Left ventricle myocardium inferior (tissue), 1 donor: ENCODE results near the gene FAM149B1. TPM values are rescaled to one million over a fixed set of nuclear protein-coding genes. Genes with fewer than 3 reads are reported as not detected.

Source experiments
- DNase-seq: peaks from one replicate; pipeline ENCODE4 v3.0.0-alpha.2; 2020
- H3K27ac ChIP-seq: fragments of 200-600 bp; replicated peaks from 2 replicates; pipeline ENCODE4 v1.8.0; 2021
- H3K27me3 ChIP-seq: fragments of 200-600 bp; 2 replicates; pipeline ENCODE4 v1.8.0; 2021; ENCODE audit warnings: low read depth
- H3K36me3 ChIP-seq: fragments of 200-600 bp; 2 replicates; pipeline ENCODE4 v1.8.0; 2021
- H3K4me1 ChIP-seq: fragments of 200-600 bp; 2 replicates; pipeline ENCODE4 v1.8.0; 2021
- H3K4me3 ChIP-seq: fragments of 200-600 bp; 2 replicates; pipeline ENCODE4 v1.8.0; 2021; ENCODE audit warnings: mild to moderate bottlenecking, moderate library complexity
- H3K9me3 ChIP-seq: fragments of 200-600 bp; replicated peaks from 2 replicates; pipeline ENCODE4 v1.8.0; 2021
- intact Hi-C: fragments of 100-400 bp; cut with micrococcal nuclease; formaldehyde crosslinking; loops from one replicate; pipeline ENCODE4 v1.11.0; 2022
- total RNA-seq: library from RNA; stranded (reverse); fragmentation: NEBNext Ultra II Directional; extraction: Animal tissue kit (Norgen Biotek cat#: 25700); gene quantifications from one replicate; pipeline ENCODE4 v1.2.1, GENCODE V29; 2021
- TF ChIP-seq, protein P1 (sequence below): fragments of 200-600 bp; IDR thresholded peaks from 2 replicates; pipeline ENCODE4 v1.8.0; 2021; ENCODE audit warnings: antibody characterized with exemption, mild to moderate bottlenecking, borderline replicate concordance
- donor health status: DM: no; HTN: yes; CAD: no; lungs with severe emphysema.

FAM149B1 gene
- total RNA-seq, 1 donor from 2014 or later = 14.0 TPM

GRCh38 chr10:73219384-73219783 lies 51.5 kb downstream of the FAM149B1 start:
- Histone ChIP-seq H3K27me3 (no peaks in the 10 kb centered on the region), H3K36me3 (peaks cover 32% of the 10 kb centered on the region), H3K4me1 (no peaks in the 10 kb centered on the region), H3K27ac (no peak overlapping the region), H3K4me3 (no peak overlapping the region), H3K9me3 (no peaks in the 10 kb centered on the region)
- TF ChIP-seq, protein P1, sequence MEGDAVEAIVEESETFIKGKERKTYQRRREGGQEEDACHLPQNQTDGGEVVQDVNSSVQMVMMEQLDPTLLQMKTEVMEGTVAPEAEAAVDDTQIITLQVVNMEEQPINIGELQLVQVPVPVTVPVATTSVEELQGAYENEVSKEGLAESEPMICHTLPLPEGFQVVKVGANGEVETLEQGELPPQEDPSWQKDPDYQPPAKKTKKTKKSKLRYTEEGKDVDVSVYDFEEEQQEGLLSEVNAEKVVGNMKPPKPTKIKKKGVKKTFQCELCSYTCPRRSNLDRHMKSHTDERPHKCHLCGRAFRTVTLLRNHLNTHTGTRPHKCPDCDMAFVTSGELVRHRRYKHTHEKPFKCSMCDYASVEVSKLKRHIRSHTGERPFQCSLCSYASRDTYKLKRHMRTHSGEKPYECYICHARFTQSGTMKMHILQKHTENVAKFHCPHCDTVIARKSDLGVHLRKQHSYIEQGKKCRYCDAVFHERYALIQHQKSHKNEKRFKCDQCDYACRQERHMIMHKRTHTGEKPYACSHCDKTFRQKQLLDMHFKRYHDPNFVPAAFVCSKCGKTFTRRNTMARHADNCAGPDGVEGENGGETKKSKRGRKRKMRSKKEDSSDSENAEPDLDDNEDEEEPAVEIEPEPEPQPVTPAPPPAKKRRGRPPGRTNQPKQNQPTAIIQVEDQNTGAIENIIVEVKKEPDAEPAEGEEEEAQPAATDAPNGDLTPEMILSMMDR = no peak
- intact Hi-C loops = no loop called here
- DNase-seq = no peak

- intact Hi-C loops = no loop called here
- Histone ChIP-seq H3K9me3 (no peaks in the 10 kb centered on the region), H3K36me3 (peaks cover 28% of the 10 kb centered on the region), H3K27me3 (no peaks in the 10 kb centered on the region), H3K4me1 (no peaks in the 10 kb centered on the region), H3K27ac (no peak overlapping the region), H3K4me3 (no peak overlapping the region)
- TF ChIP-seq, protein P1 = no peak
- no peak for DNase-seq
These were observed 53.1 kb downstream of the FAM149B1 start for GRCh38 chr10:73220989-73221388.

DNA sequence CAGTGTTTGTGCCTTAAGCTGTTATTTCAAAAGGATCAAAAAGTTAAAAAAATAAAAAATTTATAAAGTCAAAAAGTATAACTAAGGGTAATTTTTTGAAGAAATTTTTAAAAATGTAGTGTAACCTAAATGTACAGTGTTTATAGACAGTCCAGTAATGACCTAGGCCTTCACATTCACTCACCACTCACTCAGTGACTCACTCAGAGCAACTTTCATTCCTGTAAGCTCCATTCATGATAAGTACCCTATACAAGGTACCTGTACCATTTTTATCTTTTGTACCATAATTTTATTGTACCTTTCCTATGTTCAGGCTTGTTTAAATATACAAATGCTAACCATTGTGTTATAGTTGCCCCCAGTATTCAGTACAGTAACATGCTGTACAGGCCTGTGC lies 57.6 kb downstream of the FAM149B1 start:
- no peak overlapping the region for H3K27ac ChIP-seq
- DNase-seq = no peak
- intact Hi-C loops = no loop called here
- no peaks in the 10 kb centered on the region for H3K9me3 ChIP-seq
- no peak overlapping the region for H3K4me3 ChIP-seq
- TF ChIP-seq, protein P1 = no peak
- peaks cover 11% of the 10 kb centered on the region for H3K36me3 ChIP-seq
- no peaks in the 10 kb centered on the region for H3K4me1 ChIP-seq
- no peaks in the 10 kb centered on the region for H3K27me3 ChIP-seq

DNA sequence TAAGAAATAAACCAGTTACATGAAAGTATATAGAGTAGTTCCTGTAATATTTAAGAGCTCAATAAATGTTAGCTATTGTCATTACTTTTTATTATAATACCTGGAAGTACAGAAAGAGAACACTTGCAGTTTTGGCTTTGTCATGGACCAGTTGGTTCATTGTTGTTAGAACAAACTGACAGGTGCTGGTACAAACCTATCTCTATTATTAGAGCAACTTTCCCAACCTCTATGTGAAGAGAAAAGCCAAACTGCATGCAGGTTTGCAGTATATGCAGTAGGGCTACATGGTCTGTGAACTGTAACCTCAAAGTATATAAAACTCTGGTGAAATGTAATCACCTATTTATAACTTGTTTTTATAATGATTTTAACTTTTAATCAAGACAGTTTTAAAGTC lies 58.7 kb downstream of the FAM149B1 start:
- DNase-seq = no peak
- TF ChIP-seq, protein P1 = no peak
- H3K27me3 ChIP-seq = no peaks in the 10 kb centered on the region
- no peaks in the 10 kb centered on the region for H3K9me3 ChIP-seq
- H3K4me3 ChIP-seq = no peak overlapping the region
- H3K27ac ChIP-seq = no peak overlapping the region
- no peaks in the 10 kb centered on the region for H3K4me1 ChIP-seq
- intact Hi-C loops = no loop called here
- peaks cover 14% of the 10 kb centered on the region for H3K36me3 ChIP-seq

DNA sequence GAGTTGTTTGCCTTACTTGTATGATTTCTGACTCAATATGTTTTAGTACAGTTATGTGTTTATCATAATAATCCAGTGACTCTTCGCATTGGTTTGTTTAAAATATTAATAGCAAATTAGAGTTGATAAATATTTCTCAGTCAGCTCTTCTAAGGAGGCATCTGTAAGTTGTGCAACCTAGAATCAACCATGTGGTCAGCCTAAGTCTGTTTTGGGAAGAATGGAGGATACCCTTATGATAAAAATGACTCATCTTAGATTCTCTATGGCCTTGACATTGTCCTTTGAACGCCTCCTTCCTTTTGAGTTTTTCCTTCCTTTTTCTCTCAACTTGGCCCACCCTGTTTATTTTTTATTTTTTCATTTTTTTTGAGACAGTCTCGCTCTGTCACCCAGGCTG lies 60.3 kb downstream of the FAM149B1 start:
- H3K4me1 ChIP-seq = peaks cover 3% of the 10 kb centered on the region
- peaks cover 22% of the 10 kb centered on the region for H3K36me3 ChIP-seq

More for the DNA sequence above, 60.3 kb downstream of the FAM149B1 start:
- DNase-seq = no peak
- no peaks in the 10 kb centered on the region for H3K27me3 ChIP-seq
- TF ChIP-seq, protein P1 = no peak
- intact Hi-C loops = no loop called here
- H3K4me3 ChIP-seq = no peak overlapping the region
- no peaks in the 10 kb centered on the region for H3K9me3 ChIP-seq
- no peak overlapping the region for H3K27ac ChIP-seq
